Natural killer cell treated with Interleukin-12 subunit alpha and Interleukin-12 subunit beta and Interleukin-15 and Interleukin-18, amount 100 ng/mL, for 72 hours (primary cell): Measurements from ENCODE around the gene SGO2. TPM values are rescaled to one million over a fixed set of nuclear protein-coding genes. Genes with fewer than 3 reads are reported as not detected.
"Not testable (repeated sequence)": the region's sequence is repeated elsewhere in the genome, so short reads cannot be mapped to it uniquely, and the experiment has no call there.

Source experiments
- ATAC-seq, 2 donors: fragments of 150-1000 bp; cut with Tn5 transposase in 1 of 2; sonication (Bioruptor Pico), chemical (Tn5 transposase) in 1 of 2; 2 replicates each; pipeline ENCODE4 v1.10.0; 2021
- DNase-seq: peaks from one replicate; pipeline ENCODE4 v3.0.0; 2022; ENCODE audit warnings: low spot score
- H3K27ac Mint-ChIP-seq, 2 donors: 1 replicate in 1 of 2; 2 replicates in 1 of 2; pipeline ENCODE4 v1.8.0; 2022; ENCODE audit warnings: mixed read lengths in 2 of 2, mild to moderate bottlenecking in 1 of 2, moderate library complexity in 1 of 2
- H3K27me3 Mint-ChIP-seq, 2 donors: 1 replicate in 1 of 2; 2 replicates in 1 of 2; pipeline ENCODE4 v1.8.0; 2022; ENCODE audit warnings: mixed read lengths in 2 of 2
- H3K36me3 Mint-ChIP-seq: one replicate; pipeline ENCODE4 v1.8.0; 2022; ENCODE audit warnings: mixed read lengths
- H3K4me1 Mint-ChIP-seq, 2 donors: 1 replicate in 1 of 2; 2 replicates in 1 of 2; pipeline ENCODE4 v1.8.0; 2022; ENCODE audit warnings: low read depth in 2 of 2, mixed read lengths in 2 of 2, mild to moderate bottlenecking in 1 of 2
- H3K4me3 Mint-ChIP-seq: one replicate; pipeline ENCODE4 v1.8.0; 2022; ENCODE audit warnings: mixed read lengths
- H3K9me3 Mint-ChIP-seq: 2 replicates; pipeline ENCODE4 v1.8.0; 2022; ENCODE audit warnings: mixed read lengths
- total RNA-seq, 2 donors: library from RNA; stranded (reverse); gene quantifications; one replicate each; pipeline ENCODE4 v1.2.3, GENCODE V29; 2022

The SGO2 gene
- total RNA-seq, 2 donors from 2014 or later: 18.2 to 31.0 TPM

GRCh38 chr2:200609028-200609614 is 83.1 kb downstream of the SGO2 start:
- H3K4me3 Mint-ChIP-seq: no peak overlapping the region
- DNase-seq (no peak), ATAC-seq (no peak)
- no peaks in the 10 kb centered on the region for H3K4me1 Mint-ChIP-seq
- H3K36me3 Mint-ChIP-seq: no peaks in the 10 kb centered on the region
- peaks cover 4% of the 10 kb centered on the region for H3K9me3 Mint-ChIP-seq
- peaks cover 8 to 21% of the 10 kb centered on the region in 2 donors for H3K27me3 Mint-ChIP-seq
- no peak overlapping the region for H3K27ac Mint-ChIP-seq

DNA sequence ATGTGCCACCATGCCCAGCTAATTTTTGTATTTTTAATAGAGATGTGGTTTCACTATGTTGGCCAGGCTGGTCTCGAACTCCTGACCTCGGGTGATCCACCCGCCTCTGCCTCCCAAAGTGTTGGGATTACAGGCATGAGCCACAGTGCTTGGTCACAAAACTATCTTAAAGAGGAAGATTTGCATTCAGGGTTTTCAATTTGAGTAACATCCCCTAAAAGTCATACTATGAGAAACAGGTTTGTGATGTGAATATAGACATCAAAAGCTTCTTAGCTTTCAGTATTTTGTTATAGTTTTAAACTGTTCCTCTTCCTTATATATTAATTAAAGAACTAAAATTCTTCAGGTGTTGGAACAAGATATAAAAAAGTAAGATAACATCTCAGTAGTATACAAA is 84.2 kb downstream of the SGO2 start:
- not testable (repeated sequence) for H3K27ac Mint-ChIP-seq, H3K9me3 Mint-ChIP-seq, ATAC-seq, DNase-seq, H3K4me1 Mint-ChIP-seq, H3K36me3 Mint-ChIP-seq, H3K4me3 Mint-ChIP-seq
- peaks cover 8 to 21% of the 10 kb centered on the region in 2 donors for H3K27me3 Mint-ChIP-seq

- H3K4me3 Mint-ChIP-seq: no peak overlapping the region
- no peak for DNase-seq
- peaks cover 17 to 25% of the 10 kb centered on the region in 2 donors for H3K4me1 Mint-ChIP-seq
- no peaks in the 10 kb centered on the region for H3K36me3 Mint-ChIP-seq
- ATAC-seq: no peak
- H3K27me3 Mint-ChIP-seq: peaks cover 5 to 15% of the 10 kb centered on the region in 2 donors
- H3K27ac Mint-ChIP-seq: no peak overlapping the region
- H3K9me3 Mint-ChIP-seq: no peaks in the 10 kb centered on the region
Observed at GRCh38 chr2:200613692-200614091, 87.7 kb downstream of the SGO2 start.

DNA sequence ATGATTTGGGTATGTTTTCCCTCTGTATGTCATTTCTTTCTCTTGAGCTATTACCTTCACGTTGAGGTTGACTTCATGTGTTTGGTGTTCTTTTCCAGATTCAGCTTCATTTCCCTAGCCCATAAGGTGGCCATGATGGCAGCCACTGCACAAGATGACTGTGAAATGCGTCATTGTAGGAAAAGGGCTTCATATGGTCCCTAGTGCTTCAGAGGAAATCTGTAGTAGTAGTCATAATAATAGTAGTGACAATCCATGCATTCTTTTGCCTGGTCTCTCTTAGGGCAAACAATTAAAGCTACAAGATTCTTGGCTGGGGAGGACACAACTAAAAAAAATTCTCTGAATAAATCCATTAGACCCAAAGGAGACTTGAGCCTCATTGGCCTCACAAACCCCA is 88.2 kb downstream of the SGO2 start:
- H3K36me3 Mint-ChIP-seq: no peaks in the 10 kb centered on the region
- H3K9me3 Mint-ChIP-seq: no peaks in the 10 kb centered on the region
- peaks cover 17 to 26% of the 10 kb centered on the region in 2 donors for H3K4me1 Mint-ChIP-seq
- no peak overlapping the region for H3K4me3 Mint-ChIP-seq
- peaks cover 5 to 14% of the 10 kb centered on the region in 2 donors for H3K27me3 Mint-ChIP-seq
- no peak for DNase-seq
- peak in 1 of 2 donors; percentile 55 for ATAC-seq
- no peak overlapping the region for H3K27ac Mint-ChIP-seq

DNA sequence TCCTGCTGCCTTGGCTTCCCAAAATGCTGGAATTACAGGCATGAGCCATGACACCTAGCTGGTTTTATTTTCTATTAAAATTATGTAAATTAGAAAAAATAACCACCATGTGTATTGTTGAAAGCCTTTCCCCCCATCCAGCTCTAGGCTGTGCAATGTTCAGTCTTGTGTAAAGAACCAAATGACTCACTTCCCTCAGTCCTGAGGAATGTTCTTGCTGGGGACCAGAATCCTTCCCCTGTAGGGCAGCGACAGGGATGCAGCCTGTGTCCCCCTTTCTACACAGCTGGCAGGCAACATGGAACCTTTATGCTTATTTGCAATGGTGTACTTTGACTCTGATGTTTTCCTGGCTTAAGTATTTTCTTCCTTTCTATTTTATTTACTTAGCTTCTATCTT is 89.2 kb downstream of the SGO2 start:
- peaks cover 5 to 7% of the 10 kb centered on the region in 2 donors for H3K27me3 Mint-ChIP-seq
- no peak for DNase-seq
- no peak for ATAC-seq
- H3K27ac Mint-ChIP-seq: no peak overlapping the region
- no peaks in the 10 kb centered on the region for H3K36me3 Mint-ChIP-seq
- H3K4me3 Mint-ChIP-seq: no peak overlapping the region
- peaks cover 17 to 26% of the 10 kb centered on the region in 2 donors for H3K4me1 Mint-ChIP-seq
- H3K9me3 Mint-ChIP-seq: no peaks in the 10 kb centered on the region

- Mint-ChIP-seq H3K4me1 (peaks cover 17 to 26% of the 10 kb centered on the region in 2 donors), H3K27me3 (peaks cover 5 to 7% of the 10 kb centered on the region in 2 donors), H3K27ac (peak overlapping the region in 1 of 2 donors; percentile 39), H3K36me3 (no peaks in the 10 kb centered on the region), H3K9me3 (no peaks in the 10 kb centered on the region), H3K4me3 (peak overlapping the region; percentile 18)
- ATAC-seq: peak in 1 of 2 donors; percentile 65
- no peak for DNase-seq
Observed at GRCh38 chr2:200616193-200616592, 90.2 kb downstream of the SGO2 start.

GRCh38 chr2:200616656-200617055 is 90.6 kb downstream of the SGO2 start:
- peak overlapping the region; percentile 53 for H3K4me3 Mint-ChIP-seq
- peak overlapping the region; percentile 39 to 45 for H3K27ac Mint-ChIP-seq
- H3K27me3 Mint-ChIP-seq: peaks cover 5 to 7% of the 10 kb centered on the region in 2 donors
- H3K9me3 Mint-ChIP-seq: no peaks in the 10 kb centered on the region
- ATAC-seq: no peak
- peaks cover 17 to 26% of the 10 kb centered on the region in 2 donors for H3K4me1 Mint-ChIP-seq
- H3K36me3 Mint-ChIP-seq: no peaks in the 10 kb centered on the region
- DNase-seq: no peak

DNA sequence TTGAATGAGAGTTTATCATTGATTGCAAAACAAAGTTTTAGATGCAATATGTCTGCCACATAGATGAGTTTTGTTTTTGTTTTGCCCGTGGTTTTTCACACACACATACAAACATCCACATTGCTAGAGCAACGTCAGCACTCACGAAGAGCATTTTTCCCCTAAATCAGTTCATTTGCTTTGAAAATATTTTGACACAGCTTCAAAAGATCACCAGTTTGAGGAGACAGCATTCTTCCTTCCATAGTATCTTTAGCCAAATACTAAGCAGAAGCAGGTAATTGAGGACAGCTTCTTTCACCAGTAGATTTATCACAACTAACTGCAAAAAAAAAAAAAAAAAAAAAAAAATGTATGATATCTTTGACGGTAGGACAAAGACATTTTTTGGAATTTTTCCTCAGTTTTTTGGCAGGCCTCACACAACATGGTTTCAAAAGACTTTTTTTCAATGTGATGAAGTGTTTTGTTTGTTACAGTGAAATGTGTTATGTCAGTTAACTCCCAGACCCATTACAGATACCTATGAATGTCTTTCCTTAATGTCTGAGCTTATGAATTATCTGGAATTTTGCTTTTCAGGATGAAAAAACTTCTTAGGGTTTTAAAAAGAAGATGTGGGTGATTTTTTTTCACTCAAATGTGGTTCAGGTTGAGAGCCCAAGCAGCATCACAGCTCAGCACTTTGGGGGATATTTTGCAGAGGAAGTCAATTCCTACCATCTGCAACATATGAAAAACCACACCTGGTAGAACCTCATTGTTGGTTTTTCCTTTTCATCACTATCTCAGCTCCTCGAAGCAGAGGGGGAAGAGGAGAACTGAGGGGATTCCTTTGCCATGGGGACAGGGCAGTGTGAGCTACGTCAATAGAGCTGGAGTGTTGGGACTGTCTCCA is 91.4 kb downstream of the SGO2 start:
- H3K27ac Mint-ChIP-seq: peak overlapping the region; percentile 39 to 45
- peaks cover 17 to 26% of the 10 kb centered on the region in 2 donors for H3K4me1 Mint-ChIP-seq
- no peak for ATAC-seq
- no peak for DNase-seq
- no peaks in the 10 kb centered on the region for H3K36me3 Mint-ChIP-seq
- peaks cover 2 to 7% of the 10 kb centered on the region in 2 donors for H3K27me3 Mint-ChIP-seq
- H3K4me3 Mint-ChIP-seq: peak overlapping the region; percentile 53
- no peaks in the 10 kb centered on the region for H3K9me3 Mint-ChIP-seq

DNA sequence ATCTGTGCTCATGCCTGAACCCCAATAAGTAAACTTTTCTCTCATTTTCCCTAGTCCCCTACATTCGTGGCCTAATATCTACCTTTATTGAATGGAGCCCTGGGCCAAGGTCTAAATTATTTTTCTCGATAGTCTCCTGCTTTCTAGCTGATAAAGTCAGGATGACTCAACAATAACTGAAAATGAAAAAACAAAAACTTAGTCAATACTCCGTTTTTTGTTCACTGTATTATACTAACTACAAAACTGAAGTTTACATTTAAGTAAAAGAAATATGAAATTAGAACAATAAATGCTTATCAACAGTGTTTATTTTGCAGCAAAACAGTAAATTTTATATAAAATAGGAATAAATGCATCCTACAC is 92.0 kb downstream of the SGO2 start:
- peaks cover 17 to 26% of the 10 kb centered on the region in 2 donors for H3K4me1 Mint-ChIP-seq
- no peaks in the 10 kb centered on the region for H3K9me3 Mint-ChIP-seq
- H3K36me3 Mint-ChIP-seq: no peaks in the 10 kb centered on the region
- peak overlapping the region; percentile 30 for H3K4me3 Mint-ChIP-seq
- ATAC-seq: no peak
- H3K27me3 Mint-ChIP-seq: peaks cover 0 to 3% of the 10 kb centered on the region in 2 donors
- H3K27ac Mint-ChIP-seq: no peak overlapping the region
- no peak for DNase-seq

- H3K27me3 Mint-ChIP-seq: peaks cover 0 to 6% of the 10 kb centered on the region in 2 donors
- H3K9me3 Mint-ChIP-seq: no peaks in the 10 kb centered on the region
- no peaks in the 10 kb centered on the region for H3K36me3 Mint-ChIP-seq
- peaks cover 17 to 26% of the 10 kb centered on the region in 2 donors for H3K4me1 Mint-ChIP-seq
- ATAC-seq (no peak), DNase-seq (no peak)
- H3K27ac Mint-ChIP-seq: peak overlapping the region in 1 of 2 donors; percentile 61
- no peak overlapping the region for H3K4me3 Mint-ChIP-seq
Observed at GRCh38 chr2:200618590-200619021, 92.6 kb downstream of the SGO2 start.

- Mint-ChIP-seq H3K27me3 (peaks cover 0 to 6% of the 10 kb centered on the region in 2 donors), H3K36me3 (no peaks in the 10 kb centered on the region), H3K27ac (no peak overlapping the region), H3K4me1 (peaks cover 17 to 26% of the 10 kb centered on the region in 2 donors), H3K4me3 (no peak overlapping the region), H3K9me3 (no peaks in the 10 kb centered on the region)
- ATAC-seq (no peak), DNase-seq (no peak)
Observed at GRCh38 chr2:200619279-200619678, 93.3 kb downstream of the SGO2 start.

DNA sequence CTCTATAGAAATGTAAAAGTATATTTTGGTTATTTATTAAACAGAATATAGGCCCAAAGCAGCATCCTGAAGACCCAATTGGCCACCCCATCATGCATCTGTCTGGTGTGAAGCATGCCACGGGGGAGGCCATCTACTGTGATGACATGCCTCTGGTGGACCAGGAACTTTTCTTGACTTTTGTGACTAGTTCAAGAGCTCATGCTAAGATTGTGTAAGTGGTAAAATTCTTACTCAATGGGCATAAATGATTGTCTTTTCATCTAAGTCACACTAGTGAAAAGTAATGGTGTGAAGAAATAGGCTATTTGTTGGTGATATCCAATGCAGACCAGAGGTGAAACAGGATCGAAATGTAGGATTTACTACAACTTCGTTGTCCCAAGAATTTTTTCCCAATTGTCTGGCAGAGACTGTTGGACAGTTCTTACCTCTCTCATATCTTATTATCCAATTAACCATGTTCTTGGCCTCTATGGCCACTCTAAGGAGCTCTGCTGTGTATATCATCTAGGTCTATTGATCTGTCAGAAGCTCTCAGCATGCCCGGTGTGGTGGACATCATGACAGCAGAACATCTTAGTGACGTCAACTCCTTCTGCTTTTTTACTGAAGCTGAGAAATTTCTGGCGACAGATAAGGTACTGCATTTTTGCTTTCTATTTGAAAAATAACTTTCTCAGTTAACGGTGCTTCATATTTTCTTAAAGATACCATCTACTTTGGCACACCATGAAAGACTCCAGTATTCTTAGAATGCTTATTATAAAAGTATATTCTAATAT is 94.8 kb downstream of the SGO2 start:
- Mint-ChIP-seq H3K27ac (no peak overlapping the region), H3K4me1 (peaks cover 17 to 26% of the 10 kb centered on the region in 2 donors), H3K27me3 (peaks cover 0 to 6% of the 10 kb centered on the region in 2 donors), H3K36me3 (no peaks in the 10 kb centered on the region), H3K9me3 (no peaks in the 10 kb centered on the region), H3K4me3 (no peak overlapping the region)
- no peak for DNase-seq
- no peak for ATAC-seq

- Mint-ChIP-seq H3K4me3 (no peak overlapping the region), H3K27me3 (peaks cover 0 to 6% of the 10 kb centered on the region in 2 donors), H3K9me3 (no peaks in the 10 kb centered on the region), H3K36me3 (no peaks in the 10 kb centered on the region), H3K27ac (no peak overlapping the region), H3K4me1 (peaks cover 12 to 14% of the 10 kb centered on the region in 2 donors)
- DNase-seq: no peak
- no peak for ATAC-seq
Observed at GRCh38 chr2:200622106-200622505, 96.1 kb downstream of the SGO2 start.
